ENCODE data around the gene ARHGAP15. TPM values are rescaled to one million over a fixed set of nuclear protein-coding genes. Genes with fewer than 3 reads are reported as not detected.

The ARHGAP15 gene
- total RNA-seq, 1 experiment from 2014 or later: 0.42 TPM

- Histone ChIP-seq H3K36me3 (ENCODE audit: control insufficient read depth in 1 of 2, insufficient read depth in 2 of 2, low read length in 2 of 2) (no peaks in the 10 kb centered on the region), H3K4me1 (ENCODE audit: control insufficient read depth in 1 of 2, insufficient read depth in 2 of 2, low read length in 2 of 2) (no peaks in the 10 kb centered on the region), H3K4me3 (replicated peaks in 1 of 2; ENCODE audit: low read depth in 1 of 2, low read length in 2 of 2) (no peak overlapping the region), H2AFZ (ENCODE audit: low read depth, low read length, poor library complexity, severe bottlenecking) (no peak overlapping the region), H4K20me1 (ENCODE audit: insufficient read depth) (no peaks in the 10 kb centered on the region), H3K4me2 (ENCODE audit: low read length) (no peak overlapping the region), H3K27me3 (ENCODE audit: insufficient read depth, low read length) (no peaks in the 10 kb centered on the region), H3K27ac (ENCODE audit: low read depth, low read length) (no peak overlapping the region), H3K79me2 (ENCODE audit: insufficient read depth, low read length) (no peaks in the 10 kb centered on the region), H3K9me3 (ENCODE audit: control insufficient read depth in 1 of 2, insufficient read depth in 1 of 2, low read depth in 1 of 2, low read length in 2 of 2) (no peaks in the 10 kb centered on the region), H3K9ac (ENCODE audit: low read length) (no peak overlapping the region), H3K9me2 (ENCODE audit: insufficient read depth) (no peaks in the 10 kb centered on the region)
- intact Hi-C loops (cut with micrococcal nuclease): no loop called here
- no TSS peak for BruUV-seq (replicated peaks)
- ATAC-seq (no peak), DNase-seq (ENCODE audit: low read depth, low spot score) (no peak)
- RAD21 ChIA-PET (ENCODE audit: low non-redundant PET in 1 of 2, low total read pairs in 2 of 2, uncharacterized antibody in 2 of 2, unreplicated experiment in 2 of 2): no interaction called here
- POLR2A ChIA-PET: no interaction called here
- TF ChIP-seq POLR2A (IDR thresholded peaks at IDR 0.05; ENCODE audit: borderline replicate concordance, extremely low read depth, insufficient read depth, insufficient read length) (no peak), ZFX (IDR thresholded peaks at IDR 0.05) (no peak), ZBTB33 (IDR thresholded peaks at IDR 0.05; ENCODE audit: extremely low read depth, insufficient replicate concordance, low read length) (no peak), REST (IDR thresholded peaks at IDR 0.05; ENCODE audit: low read depth) (no peak)
- CTCF ChIA-PET: no interaction called here
These were observed 523.5 kb downstream of the ARHGAP15 start for GRCh38 chr2:143652692-143653091.
